T-helper 1 cell (primary cell): ENCODE measurements around the gene TEX29.

ENCODE experiments used
- DNase-seq, 5 donors: peaks; one replicate each; pipeline ENCODE4 v3.0.0-alpha.2; 2012 to 2020

TEX29 gene

GRCh38 chr13:111322916-111323331 is 2.5 kb downstream of the TEX29 start:
- DNase-seq, result no peak

GRCh38 chr13:111323549-111323948 is 3.1 kb downstream of the TEX29 start:
- DNase-seq, result no peak

GRCh38 chr13:111323950-111324651 is 3.7 kb downstream of the TEX29 start:
- no peak for DNase-seq

GRCh38 chr13:111324736-111325135 is 4.3 kb downstream of the TEX29 start:
- no peak for DNase-seq

GRCh38 chr13:111325146-111325890 is 4.9 kb downstream of the TEX29 start:
- no peak for DNase-seq

- no peak for DNase-seq
Observed at GRCh38 chr13:111325941-111326620, 5.6 kb downstream of the TEX29 start.

GRCh38 chr13:111326621-111326965 is 6.2 kb downstream of the TEX29 start:
- DNase-seq, result no peak

- DNase-seq, result no peak
Observed at GRCh38 chr13:111326981-111327642, 6.7 kb downstream of the TEX29 start.

- DNase-seq, result no peak
Observed at GRCh38 chr13:111327730-111328573, 7.5 kb downstream of the TEX29 start.

GRCh38 chr13:111328574-111329410 is 8.3 kb downstream of the TEX29 start:
- no peak for DNase-seq

GRCh38 chr13:111329641-111330040 is 9.2 kb downstream of the TEX29 start:
- DNase-seq, result no peak

- no peak for DNase-seq
Observed at GRCh38 chr13:111330066-111330610, 9.7 kb downstream of the TEX29 start.

GRCh38 chr13:111335298-111335697 is 14.9 kb downstream of the TEX29 start:
- no peak for DNase-seq

- no peak for DNase-seq
Observed at GRCh38 chr13:111336666-111337065, 16.2 kb downstream of the TEX29 start.

- no peak for DNase-seq
Observed at GRCh38 chr13:111337206-111337605, 16.8 kb downstream of the TEX29 start.

GRCh38 chr13:111337741-111338140 is 17.3 kb downstream of the TEX29 start:
- DNase-seq, result no peak

GRCh38 chr13:111338841-111339240 is 18.4 kb downstream of the TEX29 start:
- no peak for DNase-seq

GRCh38 chr13:111339366-111340143 is 19.1 kb downstream of the TEX29 start:
- no peak for DNase-seq

GRCh38 chr13:111341886-111342285 is 21.4 kb downstream of the TEX29 start:
- DNase-seq, result no peak

GRCh38 chr13:111342721-111343120 is 22.3 kb downstream of the TEX29 start:
- no peak for DNase-seq
